Breast epithelium (tissue), 4 donors: ENCODE measurements around the gene ASTL. TPM values are rescaled to one million over a fixed set of nuclear protein-coding genes. Genes with fewer than 3 reads are reported as not detected.

Source experiments
- DNase-seq, 2 donors: peaks; one replicate each; pipeline ENCODE4 v3.0.0-alpha.2; 2019; ENCODE audit warnings: low spot score in 2 of 2
- H3K27ac ChIP-seq, 2 donors: fragments of 200-600 bp; sonication (generic) in 1 of 2; one replicate each; pipeline ENCODE4 v1.5.1; 2016 to 2019; ENCODE audit warnings: mild to moderate bottlenecking in 1 of 2
- H3K27me3 ChIP-seq, 2 donors: fragments of 200-600 bp; sonication (generic) in 1 of 2; one replicate each; pipeline versions ENCODE4 v1.5.1 to v1.6.0; 2017 to 2019; ENCODE audit warnings: control low read depth in 1 of 2, mild to moderate bottlenecking in 1 of 2
- H3K36me3 ChIP-seq: fragments of 200-600 bp; one replicate; pipeline ENCODE4 v1.5.1; 2019
- H3K4me1 ChIP-seq, 2 donors: fragments of 200-600 bp; sonication (generic); one replicate each; pipeline ENCODE4 v1.5.1; 2016 to 2019; ENCODE audit warnings: control low read depth in 1 of 2
- H3K4me3 ChIP-seq, 3 donors: fragments of 200-600 bp; sonication (generic); 1 replicate in 2 of 3; 2 replicates in 1 of 3; pipeline ENCODE4 v1.5.1; 2016 to 2019; ENCODE audit warnings: mild to moderate bottlenecking in 3 of 3, moderate library complexity in 2 of 3
- H3K9me3 ChIP-seq, 2 donors: fragments of 200-600 bp; sonication (generic) in 1 of 2; one replicate each; pipeline ENCODE4 v1.5.1; 2016 to 2019; ENCODE audit warnings: control low read depth in 1 of 2
- POLR2A ChIP-seq: fragments of 450-650 bp; IDR thresholded peaks from one replicate; pipeline ENCODE4 v1.6.1; 2016; ENCODE audit warnings: antibody characterized with exemption, mild to moderate bottlenecking, moderate library complexity
- POLR2AphosphoS5 ChIP-seq, 3 donors: sonication (generic); formaldehyde crosslinking; IDR thresholded peaks; one replicate each; pipeline ENCODE4 v1.6.1; 2017; ENCODE audit warnings: antibody characterized with exemption in 3 of 3
- intact Hi-C: fragments of 100-400 bp; cut with DNase I; formaldehyde crosslinking; loops from one replicate; pipeline ENCODE4 v1.15.1; 2023; ENCODE audit warnings: low total_unique reads
- total RNA-seq, 3 donors: library from RNA; depleted of rRNA; stranded (reverse); fragments of >200 nt; gene quantifications; one replicate each; pipeline ENCODE4 v1.1.0, GENCODE V29; 2016
- TF ChIP-seq, protein P1 (sequence below), 3 donors: fragments of 450-650 bp; IDR thresholded peaks; one replicate each; pipeline ENCODE4 v1.5.1; 2016 to 2017; ENCODE audit warnings: antibody characterized with exemption in 3 of 3, mild to moderate bottlenecking in 3 of 3, moderate library complexity in 3 of 3

ASTL gene
- total RNA-seq, 3 donors from 2014 or later, result 0.32 TPM; not detected in 2

DNA sequence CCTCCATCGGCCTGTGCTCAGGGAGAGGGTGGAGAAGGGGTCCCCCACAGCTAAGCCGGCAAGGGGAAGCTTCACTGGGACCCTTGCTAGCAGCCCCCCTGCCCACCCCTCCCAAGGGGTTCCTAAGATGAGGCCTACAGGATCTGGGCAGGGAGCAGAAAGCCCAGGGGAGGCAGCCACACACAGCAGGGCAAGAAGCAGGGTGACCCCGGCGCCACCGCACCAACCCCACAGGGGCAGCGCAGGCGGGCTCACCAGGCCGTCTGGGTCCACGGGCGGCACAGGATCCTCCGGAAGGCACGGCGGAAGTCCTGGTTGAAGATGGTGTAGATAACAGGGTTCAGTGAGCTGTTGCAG is 23.8 kb downstream of the ASTL start:
- Histone ChIP-seq H3K36me3 (no peaks in the 10 kb centered on the region), H3K9me3 (no peaks in the 10 kb centered on the region), H3K4me1 (peaks cover 3 to 12% of the 10 kb centered on the region in 2 donors), H3K27ac (no peak overlapping the region), H3K4me3 (no peak overlapping the region), H3K27me3 (peaks cover 0 to 4% of the 10 kb centered on the region in 2 donors)
- intact Hi-C loops, result loop anchor here (10.0 kb wide), 2 partner anchors 90 to 960 kb away; partner anchors contain the start of gene ZNF514
- TF ChIP-seq, protein P1, sequence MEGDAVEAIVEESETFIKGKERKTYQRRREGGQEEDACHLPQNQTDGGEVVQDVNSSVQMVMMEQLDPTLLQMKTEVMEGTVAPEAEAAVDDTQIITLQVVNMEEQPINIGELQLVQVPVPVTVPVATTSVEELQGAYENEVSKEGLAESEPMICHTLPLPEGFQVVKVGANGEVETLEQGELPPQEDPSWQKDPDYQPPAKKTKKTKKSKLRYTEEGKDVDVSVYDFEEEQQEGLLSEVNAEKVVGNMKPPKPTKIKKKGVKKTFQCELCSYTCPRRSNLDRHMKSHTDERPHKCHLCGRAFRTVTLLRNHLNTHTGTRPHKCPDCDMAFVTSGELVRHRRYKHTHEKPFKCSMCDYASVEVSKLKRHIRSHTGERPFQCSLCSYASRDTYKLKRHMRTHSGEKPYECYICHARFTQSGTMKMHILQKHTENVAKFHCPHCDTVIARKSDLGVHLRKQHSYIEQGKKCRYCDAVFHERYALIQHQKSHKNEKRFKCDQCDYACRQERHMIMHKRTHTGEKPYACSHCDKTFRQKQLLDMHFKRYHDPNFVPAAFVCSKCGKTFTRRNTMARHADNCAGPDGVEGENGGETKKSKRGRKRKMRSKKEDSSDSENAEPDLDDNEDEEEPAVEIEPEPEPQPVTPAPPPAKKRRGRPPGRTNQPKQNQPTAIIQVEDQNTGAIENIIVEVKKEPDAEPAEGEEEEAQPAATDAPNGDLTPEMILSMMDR (IDR thresholded peaks at IDR 0.05), result no peak
- no peak for TF ChIP-seq POLR2AphosphoS5 (IDR thresholded peaks at IDR 0.05)
- TF ChIP-seq POLR2A, result no peak
- DNase-seq, result no peak

DNA sequence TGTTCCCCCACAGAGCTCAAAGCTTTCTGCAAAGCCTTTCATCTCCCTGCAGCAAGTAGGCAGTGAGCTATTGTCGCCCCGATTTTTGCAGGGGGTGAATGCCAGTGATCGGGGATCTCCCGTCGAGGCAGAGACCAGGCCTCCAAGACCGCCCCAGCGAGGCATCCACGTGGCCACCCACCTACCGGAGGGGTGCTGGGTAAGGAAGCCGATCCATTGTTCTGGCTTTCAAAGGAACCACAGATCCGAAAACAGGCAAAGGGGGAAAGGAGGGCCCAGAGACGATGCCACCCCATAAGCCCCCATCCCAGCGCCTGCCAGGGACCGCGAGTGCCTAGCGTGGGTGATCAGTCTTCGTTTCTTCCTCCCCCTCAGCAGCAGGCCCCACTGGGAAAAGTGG is 24.4 kb downstream of the ASTL start:
- intact Hi-C loops, result loop anchor here (10.0 kb wide), 2 partner anchors 89 to 959 kb away; partner anchors contain the start of gene ZNF514
- no peak for DNase-seq
- Histone ChIP-seq H3K27me3 (peaks cover 0 to 4% of the 10 kb centered on the region in 2 donors), H3K4me1 (peaks cover 3 to 12% of the 10 kb centered on the region in 2 donors), H3K4me3 (no peak overlapping the region), H3K27ac (no peak overlapping the region), H3K9me3 (no peaks in the 10 kb centered on the region), H3K36me3 (no peaks in the 10 kb centered on the region)
- TF ChIP-seq POLR2A (no peak), POLR2AphosphoS5 (IDR thresholded peaks at IDR 0.05) (no peak)
- TF ChIP-seq, protein P1 (IDR thresholded peaks at IDR 0.05), result no peak

DNA sequence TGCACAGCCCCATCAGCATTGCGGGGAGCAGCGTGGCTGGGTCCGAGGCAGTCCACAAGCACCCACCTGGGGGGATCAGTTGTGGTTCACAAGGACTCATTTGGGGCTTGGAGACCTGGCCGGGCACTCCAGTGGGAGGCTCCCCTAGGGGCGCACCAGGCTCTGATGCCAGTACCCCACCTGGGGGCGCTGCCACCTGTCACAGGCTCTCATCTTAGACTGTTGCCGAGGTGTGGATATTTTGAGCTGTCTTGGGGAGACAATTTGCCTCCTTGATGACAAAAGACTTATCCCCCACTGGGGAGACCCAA is 25.0 kb downstream of the ASTL start:
- intact Hi-C loops, result loop anchor here (10.0 kb wide), 2 partner anchors 89 to 959 kb away; partner anchors contain the start of gene ZNF514

GRCh38 chr2:96112501-96113366 is 25.6 kb downstream of the ASTL start:
- DNase-seq, result no peak
- Histone ChIP-seq H3K27ac (no peak overlapping the region), H3K9me3 (no peaks in the 10 kb centered on the region), H3K4me3 (no peak overlapping the region), H3K36me3 (no peaks in the 10 kb centered on the region), H3K4me1 (peaks cover 3 to 6% of the 10 kb centered on the region in 2 donors), H3K27me3 (peaks cover 0 to 4% of the 10 kb centered on the region in 2 donors)
- intact Hi-C loops, result loop anchor here (10.0 kb wide), 2 partner anchors 88 to 958 kb away; partner anchors contain the start of gene ZNF514
- TF ChIP-seq, protein P1 (IDR thresholded peaks at IDR 0.05), result no peak
- TF ChIP-seq POLR2A, result no peak
- TF ChIP-seq POLR2AphosphoS5 (IDR thresholded peaks at IDR 0.05), result no peak

More for the DNA sequence above, 25.0 kb downstream of the ASTL start:
- H3K4me1 ChIP-seq, result peaks cover 3 to 9% of the 10 kb centered on the region in 2 donors
- TF ChIP-seq POLR2AphosphoS5 (IDR thresholded peaks at IDR 0.05), result no peak
- no peak for TF ChIP-seq POLR2A
- TF ChIP-seq, protein P1 (IDR thresholded peaks at IDR 0.05), result no peak
- no peaks in the 10 kb centered on the region for H3K9me3 ChIP-seq
- H3K27me3 ChIP-seq, result peaks cover 0 to 4% of the 10 kb centered on the region in 2 donors
- H3K4me3 ChIP-seq, result no peak overlapping the region
- no peaks in the 10 kb centered on the region for H3K36me3 ChIP-seq
- DNase-seq, result no peak
- no peak overlapping the region for H3K27ac ChIP-seq

DNA sequence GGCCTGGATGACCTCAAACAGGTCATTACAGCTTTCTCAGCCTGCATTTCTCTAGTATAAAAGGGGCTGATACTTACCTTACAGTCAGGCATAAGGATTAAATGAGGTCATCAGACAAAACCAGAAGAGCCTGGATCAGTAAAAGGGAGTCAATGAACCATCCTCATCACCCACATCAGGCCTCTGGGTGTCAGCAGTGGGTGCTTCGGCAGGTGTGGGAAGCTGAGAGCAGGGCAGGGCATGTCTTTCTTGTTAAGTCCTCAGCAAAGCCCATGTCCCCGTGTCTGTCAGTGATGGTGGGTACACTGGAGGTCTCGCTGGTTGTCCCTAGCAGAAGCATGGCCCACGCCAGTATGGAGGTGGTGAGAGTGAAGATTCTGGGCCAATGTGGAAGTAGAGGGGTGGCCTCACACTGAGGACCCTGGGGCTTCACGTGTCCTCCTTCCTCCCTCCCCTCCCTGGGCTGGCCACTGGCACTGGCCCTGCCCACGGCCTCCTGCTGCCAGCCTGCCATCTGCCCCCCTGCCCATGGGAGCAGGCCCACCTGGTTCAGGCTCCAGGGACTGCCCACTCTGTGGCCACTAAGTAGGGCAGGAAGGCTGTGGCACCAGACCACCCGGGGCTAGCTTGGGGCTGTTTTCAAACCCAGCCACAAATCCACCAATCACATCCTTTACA is 26.3 kb downstream of the ASTL start:
- H3K4me1 ChIP-seq, result no peaks in the 10 kb centered on the region
- H3K36me3 ChIP-seq, result no peaks in the 10 kb centered on the region
- H3K9me3 ChIP-seq, result no peaks in the 10 kb centered on the region
- no peak overlapping the region for H3K4me3 ChIP-seq
- DNase-seq, result no peak
- TF ChIP-seq, protein P1 (IDR thresholded peaks at IDR 0.05), result no peak
- TF ChIP-seq POLR2A, result no peak
- no peak for TF ChIP-seq POLR2AphosphoS5 (IDR thresholded peaks at IDR 0.05)
- H3K27me3 ChIP-seq, result peaks cover 0 to 4% of the 10 kb centered on the region in 2 donors
- intact Hi-C loops, result loop anchor here (10.0 kb wide), 2 partner anchors 87 to 957 kb away; partner anchors contain the start of gene ZNF514
- no peak overlapping the region for H3K27ac ChIP-seq
